ENCODE data around the gene KLHL29.

Gene KLHL29

GRCh38 chr2:23367760-23368159 is 17.2 kb upstream of the KLHL29 start:
- H3K27me3 ChIP-seq (ENCODE audit: insufficient read depth, low read length): no peaks in the 10 kb centered on the region
- H2BK120ac ChIP-seq (ENCODE audit: insufficient read depth, low read length, poor library complexity): no peak overlapping the region
- no peak overlapping the region for H3K14ac ChIP-seq (ENCODE audit: low read length)
- no peak overlapping the region for H2AK5ac ChIP-seq (ENCODE audit: low read length)
- no peak overlapping the region for H2BK5ac ChIP-seq (ENCODE audit: low read depth, low read length, poor library complexity)
- no peak overlapping the region for H3K18ac ChIP-seq (ENCODE audit: low read length)
- peaks cover 5% of the 10 kb centered on the region in 2 experiments for H3K4me1 ChIP-seq (ENCODE audit: control insufficient read depth in 1 of 2, insufficient read depth in 2 of 2, low read length in 2 of 2)
- H2AFZ ChIP-seq (ENCODE audit: insufficient read depth, low read length, poor library complexity): no peak overlapping the region
- no peak overlapping the region for H4K91ac ChIP-seq (ENCODE audit: low read depth, low read length)
- WGBS (ENCODE audit: extremely low coverage, insufficient coverage, insufficient read length): no CpG with 5 or more reads among the region's 3 CpGs
- no peaks in the 10 kb centered on the region for H3K79me1 ChIP-seq (ENCODE audit: low read length)
- no peaks in the 10 kb centered on the region for H3K36me3 ChIP-seq (ENCODE audit: control insufficient read depth in 1 of 2, insufficient read depth in 2 of 2, low read length in 2 of 2)
- peak in 1 of 2 donors; percentile 28 for DNase-seq
- H3K9ac ChIP-seq (ENCODE audit: low read length): no peak overlapping the region
- no peaks in the 10 kb centered on the region for H3K9me3 ChIP-seq (ENCODE audit: insufficient read depth, low read depth, low read length)
- H3K4me2 ChIP-seq (ENCODE audit: low read length): no peak overlapping the region
- H3K4ac ChIP-seq (ENCODE audit: low read depth, low read length): no peak overlapping the region
- H3K27ac ChIP-seq (ENCODE audit: low read depth, low read length): no peak overlapping the region
- no peak overlapping the region for H3K4me3 ChIP-seq (ENCODE audit: low read depth, low read length)
- no peak overlapping the region for H4K8ac ChIP-seq (ENCODE audit: low read depth, low read length)
- H3K79me2 ChIP-seq (ENCODE audit: control insufficient read depth, insufficient read depth, low read length, poor library complexity): no peaks in the 10 kb centered on the region
- H3K23ac ChIP-seq (ENCODE audit: low read length): no peak overlapping the region
- no peak overlapping the region for H2BK12ac ChIP-seq (ENCODE audit: low read length)
- no peak overlapping the region for H4K12ac ChIP-seq (ENCODE audit: low read depth, low read length)

GRCh38 chr2:23373666-23374065 is 11.3 kb upstream of the KLHL29 start:
- Histone ChIP-seq H3K79me2 (ENCODE audit: control insufficient read depth, insufficient read depth, low read length, poor library complexity) (no peaks in the 10 kb centered on the region), H3K4me3 (ENCODE audit: low read depth, low read length) (no peak overlapping the region), H2AK5ac (ENCODE audit: low read length) (no peak overlapping the region), H3K14ac (ENCODE audit: low read length) (no peak overlapping the region), H3K79me1 (ENCODE audit: low read length) (no peaks in the 10 kb centered on the region), H3K4me2 (ENCODE audit: low read length) (no peak overlapping the region), H2BK120ac (ENCODE audit: insufficient read depth, low read length, poor library complexity) (no peak overlapping the region), H3K27me3 (ENCODE audit: insufficient read depth, low read length) (no peaks in the 10 kb centered on the region), H4K12ac (ENCODE audit: low read depth, low read length) (no peak overlapping the region), H4K8ac (ENCODE audit: low read depth, low read length) (no peak overlapping the region), H2AFZ (ENCODE audit: insufficient read depth, low read length, poor library complexity) (no peak overlapping the region), H3K36me3 (ENCODE audit: control insufficient read depth in 1 of 2, insufficient read depth in 2 of 2, low read length in 2 of 2) (no peaks in the 10 kb centered on the region), H3K27ac (ENCODE audit: low read depth, low read length) (no peak overlapping the region), H3K18ac (ENCODE audit: low read length) (no peak overlapping the region), H3K23ac (ENCODE audit: low read length) (no peak overlapping the region), H2BK5ac (ENCODE audit: low read depth, low read length, poor library complexity) (no peak overlapping the region), H3K4me1 (ENCODE audit: control insufficient read depth in 1 of 2, insufficient read depth in 2 of 2, low read length in 2 of 2) (no peaks in the 10 kb centered on the region), H3K9me3 (ENCODE audit: insufficient read depth, low read depth, low read length) (no peaks in the 10 kb centered on the region), H4K91ac (ENCODE audit: low read depth, low read length) (no peak overlapping the region), H3K4ac (ENCODE audit: low read depth, low read length) (no peak overlapping the region), H3K9ac (ENCODE audit: low read length) (no peak overlapping the region), H2BK12ac (ENCODE audit: low read length) (no peak overlapping the region)
- DNase-seq: peak; percentile 61 to 82
- no CpG with 5 or more reads among the region's 8 CpGs for WGBS (ENCODE audit: extremely low coverage, insufficient coverage, insufficient read length)

GRCh38 chr2:23375448-23375847 is 9.5 kb upstream of the KLHL29 start:
- Histone ChIP-seq H3K79me2 (ENCODE audit: control insufficient read depth, insufficient read depth, low read length, poor library complexity) (no peaks in the 10 kb centered on the region), H3K14ac (ENCODE audit: low read length) (no peak overlapping the region), H2BK5ac (ENCODE audit: low read depth, low read length, poor library complexity) (no peak overlapping the region)

GRCh38 chr2:23376075-23376474 is 8.9 kb upstream of the KLHL29 start:
- H3K27me3 ChIP-seq (ENCODE audit: insufficient read depth, low read length): no peaks in the 10 kb centered on the region
- no peak overlapping the region for H2BK5ac ChIP-seq (ENCODE audit: low read depth, low read length, poor library complexity)
- no peak for DNase-seq
- no peak overlapping the region for H2BK120ac ChIP-seq (ENCODE audit: insufficient read depth, low read length, poor library complexity)
- no peaks in the 10 kb centered on the region for H3K79me2 ChIP-seq (ENCODE audit: control insufficient read depth, insufficient read depth, low read length, poor library complexity)
- no peak overlapping the region for H4K91ac ChIP-seq (ENCODE audit: low read depth, low read length)
- H3K79me1 ChIP-seq (ENCODE audit: low read length): peaks cover 2% of the 10 kb centered on the region
- WGBS (ENCODE audit: extremely low coverage, insufficient coverage, insufficient read length): no CpG with 5 or more reads among the region's 5 CpGs
- no peak overlapping the region for H3K18ac ChIP-seq (ENCODE audit: low read length)
- no peak overlapping the region for H3K23ac ChIP-seq (ENCODE audit: low read length)
- H3K4me3 ChIP-seq (ENCODE audit: low read depth, low read length): no peak overlapping the region
- no peak overlapping the region for H3K27ac ChIP-seq (ENCODE audit: low read depth, low read length)
- no peak overlapping the region for H3K9ac ChIP-seq (ENCODE audit: low read length)
- H2AFZ ChIP-seq (ENCODE audit: insufficient read depth, low read length, poor library complexity): no peak overlapping the region
- H3K4ac ChIP-seq (ENCODE audit: low read depth, low read length): no peak overlapping the region
- H4K8ac ChIP-seq (ENCODE audit: low read depth, low read length): no peak overlapping the region
- H3K14ac ChIP-seq (ENCODE audit: low read length): no peak overlapping the region
- H3K4me2 ChIP-seq (ENCODE audit: low read length): no peak overlapping the region
- H3K36me3 ChIP-seq (ENCODE audit: control insufficient read depth in 1 of 2, insufficient read depth in 2 of 2, low read length in 2 of 2): no peaks in the 10 kb centered on the region
- H2BK12ac ChIP-seq (ENCODE audit: low read length): no peak overlapping the region
- no peak overlapping the region for H2AK5ac ChIP-seq (ENCODE audit: low read length)
- no peak overlapping the region for H4K12ac ChIP-seq (ENCODE audit: low read depth, low read length)
- no peaks in the 10 kb centered on the region for H3K9me3 ChIP-seq (ENCODE audit: insufficient read depth, low read depth, low read length)
- peaks cover 2 to 3% of the 10 kb centered on the region in 2 experiments for H3K4me1 ChIP-seq (ENCODE audit: control insufficient read depth in 1 of 2, insufficient read depth in 2 of 2, low read length in 2 of 2)

More at GRCh38 chr2:23375448-23375847, 9.5 kb upstream of the KLHL29 start:
- no peaks in the 10 kb centered on the region for H3K9me3 ChIP-seq (ENCODE audit: insufficient read depth, low read depth, low read length)
- no peaks in the 10 kb centered on the region for H3K27me3 ChIP-seq (ENCODE audit: insufficient read depth, low read length)
- H3K79me1 ChIP-seq (ENCODE audit: low read length): peaks cover 2% of the 10 kb centered on the region
- H4K12ac ChIP-seq (ENCODE audit: low read depth, low read length): no peak overlapping the region
- H2BK120ac ChIP-seq (ENCODE audit: insufficient read depth, low read length, poor library complexity): no peak overlapping the region
- no peak overlapping the region for H2AK5ac ChIP-seq (ENCODE audit: low read length)
- no peak overlapping the region for H2AFZ ChIP-seq (ENCODE audit: insufficient read depth, low read length, poor library complexity)
- DNase-seq: peak; percentile 73 to 89
- H4K8ac ChIP-seq (ENCODE audit: low read depth, low read length): no peak overlapping the region
- H3K4me2 ChIP-seq (ENCODE audit: low read length): no peak overlapping the region
- H3K27ac ChIP-seq (ENCODE audit: low read depth, low read length): no peak overlapping the region
- H3K9ac ChIP-seq (ENCODE audit: low read length): no peak overlapping the region
- H3K4ac ChIP-seq (ENCODE audit: low read depth, low read length): no peak overlapping the region
- WGBS (ENCODE audit: extremely low coverage, insufficient coverage, insufficient read length): no CpG with 5 or more reads among the region's 3 CpGs
- no peaks in the 10 kb centered on the region for H3K36me3 ChIP-seq (ENCODE audit: control insufficient read depth in 1 of 2, insufficient read depth in 2 of 2, low read length in 2 of 2)
- no peak overlapping the region for H3K4me3 ChIP-seq (ENCODE audit: low read depth, low read length)
- H2BK12ac ChIP-seq (ENCODE audit: low read length): no peak overlapping the region
- H3K4me1 ChIP-seq (ENCODE audit: control insufficient read depth in 1 of 2, insufficient read depth in 2 of 2, low read length in 2 of 2): no peaks in the 10 kb centered on the region
- H4K91ac ChIP-seq (ENCODE audit: low read depth, low read length): no peak overlapping the region
- no peak overlapping the region for H3K18ac ChIP-seq (ENCODE audit: low read length)
- H3K23ac ChIP-seq (ENCODE audit: low read length): no peak overlapping the region
